Measurements from ENCODE around the gene UST.
A peak's percentile ranks its signal among the peaks of the same experiment; 100 is the strongest.

DNA sequence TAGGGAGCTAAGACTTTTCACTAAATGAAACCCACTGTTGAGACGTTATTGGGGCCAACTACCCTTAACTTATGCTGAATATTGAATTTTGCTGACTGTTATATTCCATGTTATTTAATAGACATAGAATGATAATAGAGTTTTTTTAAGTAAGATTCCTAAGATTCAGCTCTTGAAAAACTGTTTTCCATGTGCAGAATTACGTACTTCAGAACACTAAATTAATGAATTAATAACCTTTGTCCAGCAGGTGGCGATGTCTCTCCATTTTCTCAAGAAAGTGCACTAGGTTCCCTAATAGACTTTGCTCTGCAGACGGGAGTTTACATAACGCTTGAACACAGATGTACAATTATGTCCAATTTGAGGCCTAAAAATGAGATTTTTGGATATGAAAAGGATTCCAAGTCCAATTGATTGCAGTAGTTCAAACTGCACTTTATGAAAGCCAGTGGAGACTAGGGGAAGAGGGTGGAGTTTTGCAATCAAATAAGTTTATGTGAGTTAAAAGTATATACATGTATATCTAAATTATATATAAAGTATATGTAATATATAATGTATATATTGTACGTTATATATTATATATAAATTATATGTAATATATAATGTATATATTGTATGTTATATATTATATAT lies 282.1 kb downstream of the UST start:
- TF ChIP-seq, protein P1, sequence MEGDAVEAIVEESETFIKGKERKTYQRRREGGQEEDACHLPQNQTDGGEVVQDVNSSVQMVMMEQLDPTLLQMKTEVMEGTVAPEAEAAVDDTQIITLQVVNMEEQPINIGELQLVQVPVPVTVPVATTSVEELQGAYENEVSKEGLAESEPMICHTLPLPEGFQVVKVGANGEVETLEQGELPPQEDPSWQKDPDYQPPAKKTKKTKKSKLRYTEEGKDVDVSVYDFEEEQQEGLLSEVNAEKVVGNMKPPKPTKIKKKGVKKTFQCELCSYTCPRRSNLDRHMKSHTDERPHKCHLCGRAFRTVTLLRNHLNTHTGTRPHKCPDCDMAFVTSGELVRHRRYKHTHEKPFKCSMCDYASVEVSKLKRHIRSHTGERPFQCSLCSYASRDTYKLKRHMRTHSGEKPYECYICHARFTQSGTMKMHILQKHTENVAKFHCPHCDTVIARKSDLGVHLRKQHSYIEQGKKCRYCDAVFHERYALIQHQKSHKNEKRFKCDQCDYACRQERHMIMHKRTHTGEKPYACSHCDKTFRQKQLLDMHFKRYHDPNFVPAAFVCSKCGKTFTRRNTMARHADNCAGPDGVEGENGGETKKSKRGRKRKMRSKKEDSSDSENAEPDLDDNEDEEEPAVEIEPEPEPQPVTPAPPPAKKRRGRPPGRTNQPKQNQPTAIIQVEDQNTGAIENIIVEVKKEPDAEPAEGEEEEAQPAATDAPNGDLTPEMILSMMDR (conservative IDR thresholded peaks at IDR 0.05), result peak; percentile 68
- no peak for TF ChIP-seq ZFX (IDR thresholded peaks at IDR 0.05)

Data from C4-2B (cell line).